Activated CD4-positive, alpha-beta T cell treated with anti-CD3 and anti-CD28 coated beads, Interleukin-2, amount 10 ng/mL, durations not matched to agents 24 days and 14 days (primary cell): ENCODE results near the gene ULBP1. TPM values are rescaled to one million over a fixed set of nuclear protein-coding genes. Genes with fewer than 3 reads are reported as not detected.
A peak's percentile ranks its signal among the peaks of the same experiment; 100 is the strongest.
"Not testable (repeated sequence)": the region's sequence is repeated elsewhere in the genome, so short reads cannot be mapped to it uniquely, and the experiment has no call there.

Experiments
- DNase-seq: peaks from one replicate; pipeline ENCODE4 v3.0.0; 2022
- H3K27ac Mint-ChIP-seq: one replicate; pipeline ENCODE4 v1.8.0; 2022; ENCODE audit warnings: mild to moderate bottlenecking, mixed read lengths
- H3K27me3 Mint-ChIP-seq: one replicate; pipeline ENCODE4 v1.8.0; 2022; ENCODE audit warnings: mixed read lengths
- H3K36me3 Mint-ChIP-seq: one replicate; pipeline ENCODE4 v1.8.0; 2022; ENCODE audit warnings: low read depth, mild to moderate bottlenecking, mixed read lengths
- H3K4me1 Mint-ChIP-seq: one replicate; pipeline ENCODE4 v1.8.0; 2021; ENCODE audit warnings: mixed read lengths
- H3K4me3 Mint-ChIP-seq: one replicate; pipeline ENCODE4 v1.8.0; 2022; ENCODE audit warnings: mild to moderate bottlenecking, moderate library complexity, mixed read lengths
- H3K9me3 Mint-ChIP-seq: one replicate; pipeline ENCODE4 v1.8.0; 2021; ENCODE audit warnings: mixed read lengths
- intact Hi-C: fragments of 100-400 bp; cut with micrococcal nuclease; formaldehyde crosslinking; loops from one replicate; pipeline ENCODE4 v1.15.1; 2023
- total RNA-seq: library from RNA; stranded (reverse); gene quantifications from 2 replicates; pipeline ENCODE4 v1.2.3, GENCODE V29; 2022

Gene ULBP1
- total RNA-seq, 1 donor from 2014 or later, result 0.49 TPM

- Mint-ChIP-seq H3K27ac (peak overlapping the region; percentile 34), H3K4me3 (peak overlapping the region; percentile 79), H3K4me1 (peaks cover 45% of the 10 kb centered on the region), H3K27me3 (peaks cover 86% of the 10 kb centered on the region)
- not testable (repeated sequence) for DNase-seq, H3K36me3 Mint-ChIP-seq, H3K9me3 Mint-ChIP-seq
- intact Hi-C loops, result loop anchor here (2.0 to 10.0 kb wide), 3 partner anchors 53 to 877 kb away; no protein-coding TSS in a partner anchor
Measured at GRCh38 chr6:149938013-149938570, 25.7 kb upstream of the ULBP1 start.

GRCh38 chr6:149938571-149939355 lies 25.0 kb upstream of the ULBP1 start:
- peak; percentile 86 for DNase-seq
- Mint-ChIP-seq H3K4me1 (peaks cover 45% of the 10 kb centered on the region), H3K9me3 (no peaks in the 10 kb centered on the region), H3K36me3 (peaks cover 2% of the 10 kb centered on the region), H3K4me3 (peak overlapping the region; percentile 79), H3K27ac (peak overlapping the region; percentile 54), H3K27me3 (peaks cover 85% of the 10 kb centered on the region)
- intact Hi-C loops, result loop anchor here (2.0 to 10.0 kb wide), 3 partner anchors 52 to 876 kb away; no protein-coding TSS in a partner anchor

- Mint-ChIP-seq H3K4me3 (peak overlapping the region; percentile 79), H3K4me1 (peaks cover 43% of the 10 kb centered on the region), H3K27me3 (peaks cover 85% of the 10 kb centered on the region), H3K36me3 (peaks cover 2% of the 10 kb centered on the region), H3K27ac (peak overlapping the region; percentile 54), H3K9me3 (no peaks in the 10 kb centered on the region)
- intact Hi-C loops, result loop anchor here (2.0 to 10.0 kb wide), 3 partner anchors 51 to 875 kb away; no protein-coding TSS in a partner anchor
- no peak for DNase-seq
Measured at GRCh38 chr6:149939356-149939648, 24.4 kb upstream of the ULBP1 start.

GRCh38 chr6:149939909-149940671 lies 23.7 kb upstream of the ULBP1 start:
- DNase-seq, result no peak
- intact Hi-C loops, result loop anchor here (2.0 to 10.0 kb wide), 3 partner anchors 51 to 875 kb away; no protein-coding TSS in a partner anchor
- Mint-ChIP-seq H3K9me3 (no peaks in the 10 kb centered on the region), H3K4me3 (peak overlapping the region; percentile 79), H3K4me1 (peaks cover 36% of the 10 kb centered on the region), H3K36me3 (peaks cover 2% of the 10 kb centered on the region), H3K27ac (no peak overlapping the region), H3K27me3 (peaks cover 77% of the 10 kb centered on the region)

- Mint-ChIP-seq H3K9me3 (no peaks in the 10 kb centered on the region), H3K4me3 (peak overlapping the region; percentile 42), H3K36me3 (peaks cover 2% of the 10 kb centered on the region), H3K4me1 (peaks cover 32% of the 10 kb centered on the region), H3K27me3 (peaks cover 76% of the 10 kb centered on the region), H3K27ac (no peak overlapping the region)
- no peak for DNase-seq
- intact Hi-C loops, result no loop called here
Measured at GRCh38 chr6:149940672-149940982, 23.1 kb upstream of the ULBP1 start.

GRCh38 chr6:149941583-149942460 lies 21.9 kb upstream of the ULBP1 start, which contains the start of gene ULBP2:
Gene ULBP2 (plus strand): TSS chr6:149942014. CDS start chr6:149942073, 59 bp downstream.
- H3K4me1 Mint-ChIP-seq, result peaks cover 32% of the 10 kb centered on the region
- H3K27ac Mint-ChIP-seq, result peak within 1 kb of the TSS; percentile 83
- peaks cover 2% of the 10 kb centered on the region for H3K36me3 Mint-ChIP-seq
- peak; percentile 96 for DNase-seq
- H3K27me3 Mint-ChIP-seq, result peaks cover 72% of the 10 kb centered on the region
- H3K4me3 Mint-ChIP-seq, result peak within 1 kb of the TSS; percentile 85
- intact Hi-C loops, result loop anchor here (1.0 kb wide), 1 partner anchor 21 kb away; the partner anchor contains the start of gene ULBP1
- no peaks in the 10 kb centered on the region for H3K9me3 Mint-ChIP-seq

GRCh38 chr6:149942461-149942829 lies 21.3 kb upstream of the ULBP1 start:
- peaks cover 32% of the 10 kb centered on the region for H3K4me1 Mint-ChIP-seq
- H3K36me3 Mint-ChIP-seq, result peaks cover 2% of the 10 kb centered on the region
- peaks cover 67% of the 10 kb centered on the region for H3K27me3 Mint-ChIP-seq
- no peak for DNase-seq
- no peaks in the 10 kb centered on the region for H3K9me3 Mint-ChIP-seq
- intact Hi-C loops, result no loop called here
- peak overlapping the region; percentile 58 for H3K27ac Mint-ChIP-seq
- H3K4me3 Mint-ChIP-seq, result peak overlapping the region; percentile 85

GRCh38 chr6:149943321-149943720 lies 20.4 kb upstream of the ULBP1 start:
- H3K4me3 Mint-ChIP-seq, H3K36me3 Mint-ChIP-seq, H3K27ac Mint-ChIP-seq, DNase-seq, intact Hi-C loops, H3K9me3 Mint-ChIP-seq: not testable (repeated sequence)
- peaks cover 28% of the 10 kb centered on the region for H3K4me1 Mint-ChIP-seq
- H3K27me3 Mint-ChIP-seq, result peaks cover 66% of the 10 kb centered on the region

GRCh38 chr6:149945276-149945675 lies 18.5 kb upstream of the ULBP1 start:
- H3K4me3 Mint-ChIP-seq, intact Hi-C loops, H3K27ac Mint-ChIP-seq, H3K36me3 Mint-ChIP-seq, DNase-seq, H3K9me3 Mint-ChIP-seq: not testable (repeated sequence)
- Mint-ChIP-seq H3K27me3 (peaks cover 69% of the 10 kb centered on the region), H3K4me1 (peaks cover 15% of the 10 kb centered on the region)

- H3K36me3 Mint-ChIP-seq, intact Hi-C loops, H3K9me3 Mint-ChIP-seq, H3K4me1 Mint-ChIP-seq, H3K27ac Mint-ChIP-seq, H3K4me3 Mint-ChIP-seq, DNase-seq: not testable (repeated sequence)
- H3K27me3 Mint-ChIP-seq, result peaks cover 72% of the 10 kb centered on the region
Measured at GRCh38 chr6:149946631-149947030, 17.1 kb upstream of the ULBP1 start.

- peaks cover 75% of the 10 kb centered on the region for H3K27me3 Mint-ChIP-seq
- DNase-seq, H3K4me1 Mint-ChIP-seq, H3K27ac Mint-ChIP-seq, H3K4me3 Mint-ChIP-seq, intact Hi-C loops, H3K36me3 Mint-ChIP-seq, H3K9me3 Mint-ChIP-seq: not testable (repeated sequence)
Measured at GRCh38 chr6:149947533-149947932, 16.2 kb upstream of the ULBP1 start.

GRCh38 chr6:149948011-149948410 lies 15.7 kb upstream of the ULBP1 start:
- Mint-ChIP-seq H3K4me1 (no peaks in the 10 kb centered on the region), H3K4me3 (no peak overlapping the region), H3K36me3 (no peaks in the 10 kb centered on the region), H3K27ac (no peak overlapping the region), H3K9me3 (no peaks in the 10 kb centered on the region), H3K27me3 (peaks cover 75% of the 10 kb centered on the region)
- DNase-seq, result no peak
- intact Hi-C loops, result no loop called here

- Mint-ChIP-seq H3K36me3 (no peaks in the 10 kb centered on the region), H3K4me1 (peaks cover 1% of the 10 kb centered on the region), H3K4me3 (no peak overlapping the region), H3K27ac (no peak overlapping the region), H3K9me3 (no peaks in the 10 kb centered on the region), H3K27me3 (peaks cover 76% of the 10 kb centered on the region)
- DNase-seq, result no peak
- intact Hi-C loops, result no loop called here
Measured at GRCh38 chr6:149948616-149949015, 15.1 kb upstream of the ULBP1 start.
